Measurements from ENCODE around the gene PLA2G4E. TPM values are rescaled to one million over a fixed set of nuclear protein-coding genes. Genes with fewer than 3 reads are reported as not detected.

Gene PLA2G4E
- total RNA-seq, 1 experiment from 2014 or later: not detected

GRCh38 chr15:42062284-42062806 lies 41.5 kb upstream of the PLA2G4E start:
- Histone ChIP-seq H3K9me3 (ENCODE audit: control insufficient read depth in 1 of 2, insufficient read depth in 1 of 2, low read depth in 1 of 2, low read length in 2 of 2) (no peaks in the 10 kb centered on the region), H3K27ac (ENCODE audit: low read depth, low read length) (no peak overlapping the region), H3K4me3 (replicated peaks in 1 of 2; ENCODE audit: low read depth in 1 of 2, low read length in 2 of 2) (no peak overlapping the region), H3K27me3 (ENCODE audit: insufficient read depth, low read length) (no peaks in the 10 kb centered on the region), H2AFZ (ENCODE audit: low read depth, low read length, poor library complexity, severe bottlenecking) (no peak overlapping the region), H3K4me2 (ENCODE audit: low read length) (no peak overlapping the region), H3K9me2 (ENCODE audit: insufficient read depth) (no peaks in the 10 kb centered on the region), H4K20me1 (ENCODE audit: insufficient read depth) (no peaks in the 10 kb centered on the region), H3K4me1 (ENCODE audit: control insufficient read depth in 1 of 2, insufficient read depth in 2 of 2, low read length in 2 of 2) (peaks cover 5 to 24% of the 10 kb centered on the region in 2 experiments), H3K36me3 (ENCODE audit: control insufficient read depth in 1 of 2, insufficient read depth in 2 of 2, low read length in 2 of 2) (no peaks in the 10 kb centered on the region), H3K9ac (ENCODE audit: low read length) (no peak overlapping the region), H3K79me2 (ENCODE audit: insufficient read depth, low read length) (no peaks in the 10 kb centered on the region)
- POLR2A ChIA-PET: interaction anchor here (0.9 kb wide), 1 partner anchor 90 kb away, joined by 3 read pairs; the partner anchor contains the start of gene EHD4
- TF ChIP-seq ZFX (IDR thresholded peaks at IDR 0.05) (no peak), RAD21 (IDR thresholded peaks at IDR 0.05; ENCODE audit: low read depth) (no peak), MAX (IDR thresholded peaks at IDR 0.05) (no peak), CEBPB (IDR thresholded peaks at IDR 0.05; ENCODE audit: low read depth) (no peak), JUND (IDR thresholded peaks at IDR 0.05) (no peak), ATF3 (IDR thresholded peaks at IDR 0.05) (no peak)
- BruUV-seq (replicated peaks): no TSS peak
- no peak for ATAC-seq
- no peak for DNase-seq (ENCODE audit: low read depth, low spot score)
- CTCF ChIA-PET: interaction anchor here (0.6 to 1.3 kb wide), 4 partner anchors 22 to 1140 kb away, joined by 3 to 4 read pairs (median 4); no protein-coding TSS in a partner anchor
- RAD21 ChIA-PET (ENCODE audit: low non-redundant PET in 1 of 2, low total read pairs in 2 of 2, uncharacterized antibody in 2 of 2, unreplicated experiment in 2 of 2): no interaction called here
- intact Hi-C loops (cut with micrococcal nuclease): no loop called here

GRCh38 chr15:42060797-42061196 lies 40.0 kb upstream of the PLA2G4E start:
- ChIA-PET POLR2A (no interaction called here), RAD21 (ENCODE audit: low non-redundant PET in 1 of 2, low total read pairs in 2 of 2, uncharacterized antibody in 2 of 2, unreplicated experiment in 2 of 2) (no interaction called here), CTCF (no interaction called here)
- peaks cover 8 to 26% of the 10 kb centered on the region in 2 experiments for H3K4me1 ChIP-seq (ENCODE audit: control insufficient read depth in 1 of 2, insufficient read depth in 2 of 2, low read length in 2 of 2)
- no peaks in the 10 kb centered on the region for H4K20me1 ChIP-seq (ENCODE audit: insufficient read depth)
- DNase-seq (ENCODE audit: low read depth, low spot score) (no peak), ATAC-seq (no peak)
- no TSS peak for BruUV-seq (replicated peaks)
- TF ChIP-seq JUND (IDR thresholded peaks at IDR 0.05) (no peak), ZNF274 (IDR thresholded peaks at IDR 0.05; ENCODE audit: low read depth, low read length) (no peak), REST (IDR thresholded peaks at IDR 0.05; ENCODE audit: low read depth) (no peak), TCF7L2 (IDR thresholded peaks at IDR 0.05; ENCODE audit: borderline replicate concordance, extremely low read depth, insufficient read depth, insufficient read length) (no peak), POLR2AphosphoS5 (IDR thresholded peaks at IDR 0.05; ENCODE audit: low read depth, low read length) (no peak), CEBPB (IDR thresholded peaks at IDR 0.05; ENCODE audit: low read depth) (no peak), ZBTB33 (IDR thresholded peaks at IDR 0.05; ENCODE audit: extremely low read depth, insufficient replicate concordance, low read length) (no peak), SRF (IDR thresholded peaks at IDR 0.05; ENCODE audit: low read depth) (no peak), EZH2phosphoT487 (IDR thresholded peaks at IDR 0.05; ENCODE audit: borderline replicate concordance) (no peak)
- H3K9ac ChIP-seq (ENCODE audit: low read length): no peak overlapping the region
- no peaks in the 10 kb centered on the region for H3K9me2 ChIP-seq (ENCODE audit: insufficient read depth)
- H3K4me3 ChIP-seq (replicated peaks in 1 of 2; ENCODE audit: low read depth in 1 of 2, low read length in 2 of 2): no peak overlapping the region
- H3K79me2 ChIP-seq (ENCODE audit: insufficient read depth, low read length): no peaks in the 10 kb centered on the region
- intact Hi-C loops (cut with micrococcal nuclease): no loop called here
- H3K36me3 ChIP-seq (ENCODE audit: control insufficient read depth in 1 of 2, insufficient read depth in 2 of 2, low read length in 2 of 2): no peaks in the 10 kb centered on the region
- no peaks in the 10 kb centered on the region for H3K9me3 ChIP-seq (ENCODE audit: control insufficient read depth in 1 of 2, insufficient read depth in 1 of 2, low read depth in 1 of 2, low read length in 2 of 2)
- H3K4me2 ChIP-seq (ENCODE audit: low read length): no peak overlapping the region
- H3K27me3 ChIP-seq (ENCODE audit: insufficient read depth, low read length): no peaks in the 10 kb centered on the region
- H2AFZ ChIP-seq (ENCODE audit: low read depth, low read length, poor library complexity, severe bottlenecking): no peak overlapping the region
- no peak overlapping the region for H3K27ac ChIP-seq (ENCODE audit: low read depth, low read length)

All from HCT116 (cell line).